HG03575 (cell line): ENCODE data around the gene SEMA4C.

Experiments used
- ATAC-seq: cut with Tn5 transposase; IDR thresholded peaks from one replicate; pipeline ENCODE4 v1.9.1; 2021; ENCODE audit not compliant: unreplicated experiment, insufficient number of reproducible peaks, low FRiP score; ENCODE audit errors: extremely low read depth

Gene SEMA4C

GRCh38 chr2:96856776-96857666, 12.9 kb downstream of the SEMA4C start:
- ATAC-seq: no peak

- ATAC-seq: no peak
These were observed 16.6 kb downstream of the SEMA4C start for GRCh38 chr2:96853321-96853720.

- ATAC-seq: no peak
These were observed 17.2 kb downstream of the SEMA4C start for GRCh38 chr2:96852667-96853066.

GRCh38 chr2:96848264-96848663, 21.6 kb downstream of the SEMA4C start:
- no peak for ATAC-seq

- ATAC-seq: no peak
These were observed 22.3 kb downstream of the SEMA4C start for GRCh38 chr2:96847586-96847985.

- no peak for ATAC-seq
These were observed 23.1 kb downstream of the SEMA4C start for GRCh38 chr2:96846825-96847224.

- ATAC-seq: no peak
These were observed 25.5 kb downstream of the SEMA4C start for GRCh38 chr2:96844405-96844808.

GRCh38 chr2:96843538-96844268, 26.2 kb downstream of the SEMA4C start, which contains the start of gene ANKRD23:
ANKRD23 (minus strand) TSS chr2:96844021; CDS start chr2:96843992, 29 bp downstream.
- no peak for ATAC-seq

GRCh38 chr2:96842600-96842999, 27.3 kb downstream of the SEMA4C start:
- no peak for ATAC-seq

- no peak for ATAC-seq
These were observed 28.0 kb downstream of the SEMA4C start for GRCh38 chr2:96841701-96842495.

GRCh38 chr2:96839875-96840850, 29.7 kb downstream of the SEMA4C start:
- ATAC-seq: no peak

GRCh38 chr2:96839293-96839874, 30.5 kb downstream of the SEMA4C start:
- no peak for ATAC-seq

GRCh38 chr2:96838345-96839292, 31.3 kb downstream of the SEMA4C start:
- ATAC-seq: no peak

- no peak for ATAC-seq
These were observed 32.3 kb downstream of the SEMA4C start for GRCh38 chr2:96837575-96837974.

- no peak for ATAC-seq
These were observed 34.0 kb downstream of the SEMA4C start for GRCh38 chr2:96835830-96836229.

GRCh38 chr2:96832754-96833507, 36.9 kb downstream of the SEMA4C start:
- ATAC-seq: no peak
